Nephron progenitor cell (in vitro differentiated cells): ENCODE measurements around the gene BTAF1.

Experiments
- DNase-seq: peaks from one replicate; pipeline ENCODE4 v3.0.0; 2021
- H3K27ac Mint-ChIP-seq: 2 replicates; pipeline ENCODE4 v1.8.0; 2021; ENCODE audit warnings: mild to moderate bottlenecking, moderate library complexity, mixed read lengths
- H3K27me3 Mint-ChIP-seq: 2 replicates; pipeline ENCODE4 v1.8.0; 2021; ENCODE audit warnings: mild to moderate bottlenecking, low read depth, mixed read lengths; ENCODE audit not compliant: poor library complexity
- H3K36me3 Mint-ChIP-seq: 2 replicates; pipeline ENCODE4 v1.8.0; 2021; ENCODE audit warnings: low read depth, mixed read lengths
- H3K4me1 Mint-ChIP-seq: 2 replicates; pipeline ENCODE4 v1.8.0; 2021; ENCODE audit warnings: mixed read lengths
- H3K4me3 Mint-ChIP-seq: 2 replicates; pipeline ENCODE4 v1.8.0; 2021; ENCODE audit warnings: mild to moderate bottlenecking, moderate library complexity, mixed read lengths
- H3K9me3 Mint-ChIP-seq: 2 replicates; pipeline ENCODE4 v1.8.0; 2021; ENCODE audit warnings: mild to moderate bottlenecking, moderate library complexity, mixed read lengths
- CTCF ChIP-seq: fragments of 200-600 bp; sonication (generic); IDR thresholded peaks from 2 replicates; pipeline ENCODE4 v1.5.0; 2021; ENCODE audit warnings: antibody characterized with exemption

BTAF1 gene

GRCh38 chr10:92038949-92039348, 115.4 kb downstream of the BTAF1 start:
- no peak for DNase-seq

GRCh38 chr10:92042541-92042940, 119.0 kb downstream of the BTAF1 start:
- no peak overlapping the region for H3K27ac Mint-ChIP-seq
- peaks cover 10% of the 10 kb centered on the region for H3K4me1 Mint-ChIP-seq
- no peak overlapping the region for H3K4me3 Mint-ChIP-seq
- peaks cover 35% of the 10 kb centered on the region for H3K27me3 Mint-ChIP-seq
- no peak for TF ChIP-seq CTCF
- H3K9me3 Mint-ChIP-seq = no peaks in the 10 kb centered on the region
- H3K36me3 Mint-ChIP-seq = peaks cover 22% of the 10 kb centered on the region
- DNase-seq = no peak

More at GRCh38 chr10:92038949-92039348, 115.4 kb downstream of the BTAF1 start:
- Mint-ChIP-seq H3K36me3 (peaks cover 51% of the 10 kb centered on the region), H3K27ac (no peak overlapping the region), H3K27me3 (peaks cover 5% of the 10 kb centered on the region), H3K4me3 (no peak overlapping the region), H3K4me1 (peaks cover 5% of the 10 kb centered on the region), H3K9me3 (peaks cover 5% of the 10 kb centered on the region)
- no peak for TF ChIP-seq CTCF

GRCh38 chr10:92045641-92046106, 122.1 kb downstream of the BTAF1 start:
- no peak overlapping the region for H3K4me3 Mint-ChIP-seq
- peaks cover 35% of the 10 kb centered on the region for H3K27me3 Mint-ChIP-seq
- peak; percentile 17 for DNase-seq
- TF ChIP-seq CTCF = no peak
- no peak overlapping the region for H3K27ac Mint-ChIP-seq
- no peaks in the 10 kb centered on the region for H3K9me3 Mint-ChIP-seq
- peaks cover 9% of the 10 kb centered on the region for H3K36me3 Mint-ChIP-seq
- peaks cover 22% of the 10 kb centered on the region for H3K4me1 Mint-ChIP-seq

GRCh38 chr10:92047215-92047614, 123.6 kb downstream of the BTAF1 start:
- peaks cover 22% of the 10 kb centered on the region for H3K4me1 Mint-ChIP-seq
- H3K36me3 Mint-ChIP-seq = peaks cover 9% of the 10 kb centered on the region
- H3K9me3 Mint-ChIP-seq = no peaks in the 10 kb centered on the region
- no peak overlapping the region for H3K4me3 Mint-ChIP-seq
- H3K27ac Mint-ChIP-seq = no peak overlapping the region
- no peak for TF ChIP-seq CTCF
- peaks cover 35% of the 10 kb centered on the region for H3K27me3 Mint-ChIP-seq
- no peak for DNase-seq

- peaks cover 12% of the 10 kb centered on the region for H3K4me1 Mint-ChIP-seq
- DNase-seq = no peak
- H3K27ac Mint-ChIP-seq = no peak overlapping the region
- H3K9me3 Mint-ChIP-seq = no peaks in the 10 kb centered on the region
- H3K36me3 Mint-ChIP-seq = no peaks in the 10 kb centered on the region
- no peak overlapping the region for H3K4me3 Mint-ChIP-seq
- H3K27me3 Mint-ChIP-seq = peaks cover under 1% of the 10 kb centered on the region
- TF ChIP-seq CTCF = no peak
Measured at GRCh38 chr10:92052088-92052487, 128.5 kb downstream of the BTAF1 start.

- Mint-ChIP-seq H3K27me3 (no peaks in the 10 kb centered on the region), H3K9me3 (no peaks in the 10 kb centered on the region), H3K27ac (no peak overlapping the region), H3K4me3 (no peak overlapping the region), H3K4me1 (peaks cover 10% of the 10 kb centered on the region), H3K36me3 (no peaks in the 10 kb centered on the region)
- no peak for TF ChIP-seq CTCF
- DNase-seq = no peak
Measured at GRCh38 chr10:92052741-92053140, 129.2 kb downstream of the BTAF1 start.
